HUES6 (cell line): ENCODE measurements around the gene WDR45.
A peak's percentile ranks its signal among the peaks of the same experiment; 100 is the strongest.

Experiments
- H3K27ac ChIP-seq: 2 replicates; pipeline ENCODE4 v1.7.0; 2013; ENCODE audit warnings: low read depth, mild to moderate bottlenecking, low read length, inconsistent platforms
- H3K27me3 ChIP-seq: 2 replicates; pipeline ENCODE4 v1.6.1; 2013; ENCODE audit warnings: low read length; ENCODE audit not compliant: control insufficient read depth, insufficient read depth
- H3K36me3 ChIP-seq: 2 replicates; pipeline ENCODE4 v1.6.1; 2013; ENCODE audit warnings: low read length; ENCODE audit not compliant: control insufficient read depth, insufficient read depth
- H3K4me1 ChIP-seq: 2 replicates; pipeline ENCODE4 v1.6.1; 2013; ENCODE audit warnings: low read length; ENCODE audit not compliant: control insufficient read depth, insufficient read depth
- H3K4me3 ChIP-seq: 2 replicates; pipeline ENCODE4 v1.5.1; 2013; ENCODE audit warnings: low read depth, low read length
- H3K9ac ChIP-seq: one replicate; pipeline ENCODE4 v1.6.1; 2013; ENCODE audit warnings: mild to moderate bottlenecking, low read length
- H3K9me3 ChIP-seq: 2 replicates; pipeline ENCODE4 v1.6.1; 2013; ENCODE audit warnings: low read depth, low read length; ENCODE audit not compliant: control insufficient read depth, insufficient read depth

The WDR45 gene

DNA sequence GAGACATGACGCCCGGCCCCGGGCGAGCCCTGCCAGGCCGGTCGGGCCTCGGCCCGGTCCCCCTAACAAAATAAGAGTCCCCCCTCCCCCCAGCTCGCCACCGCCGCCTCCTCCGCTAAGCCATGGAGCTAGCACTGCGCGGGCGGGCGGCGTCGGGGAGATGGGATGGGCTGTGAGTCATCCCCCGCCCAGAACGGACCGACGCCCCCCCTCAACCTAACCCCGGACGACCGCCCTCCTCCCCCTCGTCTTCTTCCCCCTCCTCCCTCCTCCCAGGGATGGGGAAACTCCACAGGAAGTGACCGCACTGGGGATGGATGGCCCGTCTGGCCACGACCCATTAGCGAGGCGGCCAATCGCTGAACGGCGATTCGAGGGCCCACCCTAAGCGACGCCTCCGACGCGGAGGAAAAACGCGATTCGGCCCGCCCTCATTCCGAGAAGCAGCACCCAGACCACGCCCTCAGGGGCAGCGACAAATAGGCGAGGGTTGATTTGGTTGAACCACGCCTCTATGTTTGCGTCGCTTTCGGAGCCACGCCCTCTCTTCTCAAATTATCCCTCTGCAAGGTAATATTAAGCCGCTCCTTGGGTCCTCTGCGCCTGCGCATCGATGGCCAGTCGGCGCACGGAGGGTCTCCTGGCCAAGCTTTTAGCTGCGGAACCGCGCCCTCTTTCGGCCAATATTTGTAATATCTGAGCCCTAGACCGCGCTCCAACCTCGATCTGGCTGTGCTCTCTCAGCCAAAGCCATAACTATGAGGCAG lies 36.3 kb downstream of the WDR45 start, which contains the start of gene TFE3:
Gene TFE3, minus strand, starts transcription at position 138 of the 767 bp plus-strand sequence. Its CDS starts 131 bp downstream, at position 7.
- H3K27ac ChIP-seq: peak within 1 kb of the TSS; percentile 96

DNA sequence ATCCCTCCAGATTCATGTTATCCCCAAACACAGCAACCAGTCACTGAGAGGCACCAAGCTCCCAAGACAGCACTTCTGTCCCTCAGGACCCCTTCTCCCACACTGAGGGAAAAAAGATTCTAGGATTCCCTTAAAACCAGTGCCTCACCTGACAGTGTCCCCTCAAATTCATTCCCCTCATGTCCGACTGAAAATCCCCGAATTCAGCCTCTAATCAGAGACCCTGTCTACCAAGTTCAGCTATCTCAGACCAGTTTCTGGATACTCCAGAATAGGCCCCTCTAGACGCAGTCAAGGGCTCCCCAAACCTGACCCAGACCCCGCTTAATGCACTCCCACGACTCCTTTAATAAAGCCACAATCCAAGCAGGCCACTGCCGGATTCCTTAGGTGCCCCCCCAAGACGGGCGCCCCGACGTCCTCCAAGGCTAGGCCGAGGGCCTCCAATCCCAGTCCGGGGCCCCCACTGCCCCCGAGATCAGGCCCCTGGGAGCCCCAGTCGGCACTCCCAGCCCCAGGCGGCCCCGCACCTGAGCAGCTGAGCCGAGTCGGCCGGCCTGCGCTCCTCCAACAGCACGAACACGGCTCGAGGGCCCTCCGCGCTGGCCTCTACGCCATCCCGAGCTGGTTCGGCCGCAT lies 37.0 kb downstream of the WDR45 start:
- Histone ChIP-seq H3K9ac (peak overlapping the region; percentile 90), H3K27me3 (no peaks in the 10 kb centered on the region), H3K4me3 (peak overlapping the region; percentile 91), H3K36me3 (peaks cover 19% of the 10 kb centered on the region), H3K27ac (peak overlapping the region; percentile 96), H3K4me1 (peaks cover 16% of the 10 kb centered on the region), H3K9me3 (peaks cover 4% of the 10 kb centered on the region; the same call in 1 of the 2 replicates)

More for the DNA sequence above, 36.3 kb downstream of the WDR45 start, which contains the start of gene TFE3:
- peaks cover 12% of the 10 kb centered on the region for H3K36me3 ChIP-seq
- no peaks in the 10 kb centered on the region; the same call in 1 of the 2 replicates for H3K9me3 ChIP-seq
- peaks cover 16% of the 10 kb centered on the region for H3K4me1 ChIP-seq
- H3K9ac ChIP-seq: peak within 1 kb of the TSS; percentile 90
- H3K4me3 ChIP-seq: peak within 1 kb of the TSS; percentile 91
- H3K27me3 ChIP-seq: no peaks in the 10 kb centered on the region

DNA sequence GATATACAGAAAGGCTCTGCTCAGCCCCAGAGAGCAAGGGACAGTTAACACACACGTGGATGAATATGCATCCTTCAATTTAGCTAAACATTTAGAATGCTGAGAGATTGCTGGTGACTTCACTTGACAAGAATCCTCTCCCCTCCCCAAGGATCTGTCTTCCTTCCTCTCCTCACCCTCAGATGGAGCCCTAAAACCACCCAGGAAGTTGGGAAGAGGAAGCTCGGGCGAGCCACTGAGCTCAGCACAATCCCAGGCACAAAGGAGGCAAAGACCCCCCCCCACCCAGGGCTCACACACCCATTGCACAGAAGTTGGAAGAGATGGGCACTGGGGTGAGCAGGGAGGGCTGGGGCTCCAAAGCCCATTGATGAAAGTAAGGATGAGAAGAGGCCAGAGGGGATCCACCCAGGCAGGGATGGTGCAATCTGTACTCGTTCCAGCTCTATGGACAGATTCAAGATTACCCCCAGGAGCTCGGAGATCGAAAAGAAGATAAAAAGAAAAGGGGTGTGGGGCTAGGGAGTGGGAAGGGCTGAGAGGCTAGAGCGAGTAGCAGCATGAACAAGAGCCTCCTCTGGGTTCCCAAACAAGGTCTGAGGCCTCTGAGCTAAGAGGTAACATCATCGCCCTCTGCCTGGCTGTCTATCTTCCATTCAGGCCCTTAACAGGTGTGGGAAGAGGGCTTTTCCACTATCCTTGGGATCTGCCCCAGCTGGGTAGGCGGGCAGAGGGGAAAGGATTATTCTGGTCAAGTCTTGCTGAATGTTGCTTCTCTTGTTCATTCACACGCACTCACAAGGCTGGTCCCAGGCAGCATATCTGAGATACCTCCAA lies 37.7 kb downstream of the WDR45 start:
- Histone ChIP-seq H3K9ac (peak overlapping the region; percentile 90), H3K9me3 (peaks cover 4% of the 10 kb centered on the region; the same call in 1 of the 2 replicates), H3K4me1 (peaks cover 16% of the 10 kb centered on the region), H3K4me3 (peak overlapping the region; percentile 91), H3K27ac (peak overlapping the region; percentile 96; the same call in 1 of the 2 replicates), H3K27me3 (no peaks in the 10 kb centered on the region), H3K36me3 (peaks cover 27% of the 10 kb centered on the region)

DNA sequence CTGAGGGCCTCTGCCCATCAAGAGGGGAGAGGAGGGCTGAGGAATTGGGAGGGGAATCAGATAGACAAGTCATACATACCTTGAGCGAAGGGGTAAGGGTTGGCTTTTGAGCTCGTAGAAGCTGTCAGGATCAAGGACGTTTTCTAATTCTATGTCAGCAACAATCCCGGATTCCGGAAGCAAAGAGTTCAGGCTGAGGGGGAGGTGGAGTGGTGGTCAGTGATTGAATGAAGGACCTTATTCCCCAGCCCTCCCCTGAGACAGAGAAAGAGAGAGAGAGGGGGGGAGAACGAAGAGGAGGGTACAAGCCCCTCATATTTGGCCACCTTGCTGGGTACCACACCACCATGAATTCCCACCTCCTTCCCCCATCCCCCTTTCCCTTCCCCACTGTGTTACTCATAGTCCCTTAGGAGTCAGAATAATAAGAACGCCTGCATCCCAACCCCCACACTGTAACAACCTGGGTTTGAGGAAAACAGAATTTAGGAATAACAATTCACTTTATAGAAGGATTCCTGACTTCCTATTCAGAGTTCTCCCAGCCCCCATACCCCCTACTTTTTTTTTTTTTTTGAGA lies 39.2 kb downstream of the WDR45 start:
- Histone ChIP-seq H3K36me3 (peaks cover 36% of the 10 kb centered on the region), H3K27ac (peak overlapping the region; percentile 70), H3K4me3 (peak overlapping the region; percentile 91), H3K4me1 (peaks cover 16% of the 10 kb centered on the region), H3K9me3 (peaks cover 4% of the 10 kb centered on the region; the same call in 1 of the 2 replicates), H3K9ac (peak overlapping the region; percentile 90), H3K27me3 (no peaks in the 10 kb centered on the region)

DNA sequence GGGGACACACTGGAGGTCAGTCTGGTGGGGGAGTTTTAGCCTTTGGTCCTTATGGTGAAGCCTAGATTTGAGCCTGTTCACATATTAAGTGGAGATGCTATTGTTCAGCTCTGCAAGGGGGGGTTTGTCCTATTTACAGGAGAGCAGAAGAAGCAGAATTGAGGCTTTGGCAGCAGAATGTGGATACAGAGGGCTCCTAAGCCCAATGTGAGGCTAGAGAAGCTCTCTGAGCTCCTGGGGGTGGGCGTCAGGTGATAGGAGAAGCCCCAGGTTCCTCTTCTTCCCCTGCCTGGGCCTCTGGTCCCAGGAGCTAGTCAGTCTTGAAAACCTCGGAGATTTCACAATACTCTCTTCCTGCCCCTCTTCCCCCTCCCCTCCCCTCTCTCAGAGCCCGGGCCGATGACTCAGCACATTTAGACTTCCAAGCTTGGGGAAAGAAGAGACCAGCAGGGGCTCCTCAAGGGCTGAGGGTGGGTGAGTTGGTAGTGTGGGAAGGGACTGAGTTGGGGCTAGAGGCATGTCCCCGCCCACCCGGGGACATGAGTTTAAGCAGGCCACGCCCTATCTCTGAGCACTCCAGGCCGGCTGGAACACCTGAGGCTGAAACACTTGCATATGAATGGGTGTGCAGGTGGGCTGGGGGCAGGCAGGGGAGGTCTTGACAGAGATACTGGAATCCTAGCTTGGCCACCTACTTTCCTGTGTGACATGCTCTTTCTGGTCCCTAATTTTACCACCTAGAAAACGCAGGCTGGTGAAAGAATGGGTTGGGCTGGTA lies 39.9 kb downstream of the WDR45 start:
- Histone ChIP-seq H3K9ac (peak overlapping the region; percentile 90), H3K4me3 (peak overlapping the region; percentile 91), H3K27me3 (no peaks in the 10 kb centered on the region), H3K9me3 (peaks cover 4% of the 10 kb centered on the region; the same call in 1 of the 2 replicates), H3K4me1 (peaks cover 16% of the 10 kb centered on the region), H3K27ac (peak overlapping the region; percentile 86), H3K36me3 (peaks cover 39% of the 10 kb centered on the region)

DNA sequence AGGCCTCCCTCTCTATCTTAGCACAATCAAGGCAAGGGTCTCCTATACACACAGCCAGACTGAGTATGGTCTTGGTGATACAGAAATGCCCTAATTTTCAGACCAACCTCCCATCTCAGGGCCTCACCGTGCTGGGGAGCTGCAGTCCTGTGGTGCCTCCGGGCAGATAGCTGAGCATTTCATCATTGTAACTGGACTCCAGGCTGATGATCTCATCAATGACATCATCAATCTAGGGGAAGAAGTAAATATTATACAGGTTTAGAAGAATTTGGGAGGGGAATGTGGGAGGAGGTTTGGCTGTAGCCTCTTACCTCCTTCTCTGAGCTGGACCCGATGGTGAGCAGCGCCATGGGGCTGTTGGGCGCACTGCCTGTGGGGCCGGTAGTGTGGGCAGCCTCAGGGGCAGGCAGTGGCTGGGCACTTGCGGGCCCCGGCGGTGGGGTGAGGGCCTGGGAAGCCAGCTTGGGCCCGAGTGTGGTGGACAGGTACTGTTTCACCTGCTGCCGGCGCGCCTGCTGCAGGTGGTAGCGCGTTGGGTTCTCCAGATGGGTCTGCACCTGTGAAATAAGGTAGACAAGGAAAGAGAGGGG lies 41.7 kb downstream of the WDR45 start:
- Histone ChIP-seq H3K27ac (peak overlapping the region; percentile 86; the same call in 1 of the 2 replicates), H3K9ac (no peak overlapping the region), H3K27me3 (no peaks in the 10 kb centered on the region), H3K9me3 (peaks cover 4% of the 10 kb centered on the region; the same call in 1 of the 2 replicates), H3K36me3 (peaks cover 57% of the 10 kb centered on the region), H3K4me1 (peaks cover 16% of the 10 kb centered on the region), H3K4me3 (no peak overlapping the region)

DNA sequence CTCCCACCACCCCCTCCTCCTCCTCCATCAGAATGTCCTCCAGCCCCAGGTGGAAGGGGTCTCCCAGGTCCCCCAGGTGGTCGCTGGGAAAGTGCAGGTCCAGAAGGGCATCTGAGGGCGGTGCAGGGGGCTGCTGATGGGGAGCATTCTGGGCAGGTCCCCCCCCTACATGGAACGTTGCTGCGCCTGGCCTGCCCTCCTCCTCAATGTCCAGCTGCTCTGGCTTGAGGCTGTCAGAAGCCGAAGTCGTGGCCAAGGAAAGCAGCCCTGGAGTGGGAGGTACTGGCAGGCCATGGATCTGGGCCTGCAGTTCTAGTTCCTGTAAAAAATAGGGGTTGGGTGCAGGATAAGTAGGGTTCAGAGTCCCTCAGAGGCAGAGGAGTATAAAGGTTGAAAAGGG lies 49.4 kb downstream of the WDR45 start:
- no peak overlapping the region for H3K4me3 ChIP-seq
- H3K27me3 ChIP-seq: no peaks in the 10 kb centered on the region
- H3K9me3 ChIP-seq: peaks cover 2% of the 10 kb centered on the region; the same call in 1 of the 2 replicates
- H3K27ac ChIP-seq: no peak overlapping the region; the same call in 1 of the 2 replicates
- no peak overlapping the region for H3K9ac ChIP-seq
- H3K36me3 ChIP-seq: peaks cover 67% of the 10 kb centered on the region
- H3K4me1 ChIP-seq: peaks cover 11% of the 10 kb centered on the region; the same call in 1 of the 2 replicates

DNA sequence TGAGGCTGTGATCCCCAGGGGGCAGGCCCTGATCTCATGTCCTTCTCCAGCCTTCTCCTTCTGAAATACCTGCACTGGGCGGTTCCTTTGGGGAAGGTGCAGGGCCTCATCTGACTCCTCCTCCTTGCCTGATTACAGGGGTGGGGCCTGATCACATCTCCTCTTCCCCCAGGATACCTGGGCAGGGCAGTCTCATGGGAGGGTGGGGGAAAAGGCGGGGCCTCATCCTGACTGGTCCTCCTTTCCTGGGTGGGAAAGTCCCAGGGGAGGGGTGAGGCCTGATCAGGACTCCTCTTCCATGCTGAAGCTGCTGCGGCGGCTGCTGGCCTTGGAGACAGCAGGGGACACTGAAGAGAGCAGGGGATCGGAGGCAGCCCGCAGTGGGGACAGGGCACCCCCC lies 49.8 kb downstream of the WDR45 start:
- Histone ChIP-seq H3K4me3 (no peak overlapping the region), H3K9ac (no peak overlapping the region), H3K4me1 (peaks cover 11% of the 10 kb centered on the region; the same call in 1 of the 2 replicates), H3K27ac (no peak overlapping the region), H3K27me3 (no peaks in the 10 kb centered on the region), H3K36me3 (peaks cover 66% of the 10 kb centered on the region), H3K9me3 (peaks cover 2% of the 10 kb centered on the region; the same call in 1 of the 2 replicates)
